ENCODE data around the gene KIAA1217. TPM values are rescaled to one million over a fixed set of nuclear protein-coding genes. Genes with fewer than 3 reads are reported as not detected.

KIAA1217 gene
- total and polyA plus RNA-seq, 2 of the 8 experiments (the other 6 are each of a cell fraction or from before 2014, with no cell fraction given) = 4.5 to 15.6 TPM

DNA sequence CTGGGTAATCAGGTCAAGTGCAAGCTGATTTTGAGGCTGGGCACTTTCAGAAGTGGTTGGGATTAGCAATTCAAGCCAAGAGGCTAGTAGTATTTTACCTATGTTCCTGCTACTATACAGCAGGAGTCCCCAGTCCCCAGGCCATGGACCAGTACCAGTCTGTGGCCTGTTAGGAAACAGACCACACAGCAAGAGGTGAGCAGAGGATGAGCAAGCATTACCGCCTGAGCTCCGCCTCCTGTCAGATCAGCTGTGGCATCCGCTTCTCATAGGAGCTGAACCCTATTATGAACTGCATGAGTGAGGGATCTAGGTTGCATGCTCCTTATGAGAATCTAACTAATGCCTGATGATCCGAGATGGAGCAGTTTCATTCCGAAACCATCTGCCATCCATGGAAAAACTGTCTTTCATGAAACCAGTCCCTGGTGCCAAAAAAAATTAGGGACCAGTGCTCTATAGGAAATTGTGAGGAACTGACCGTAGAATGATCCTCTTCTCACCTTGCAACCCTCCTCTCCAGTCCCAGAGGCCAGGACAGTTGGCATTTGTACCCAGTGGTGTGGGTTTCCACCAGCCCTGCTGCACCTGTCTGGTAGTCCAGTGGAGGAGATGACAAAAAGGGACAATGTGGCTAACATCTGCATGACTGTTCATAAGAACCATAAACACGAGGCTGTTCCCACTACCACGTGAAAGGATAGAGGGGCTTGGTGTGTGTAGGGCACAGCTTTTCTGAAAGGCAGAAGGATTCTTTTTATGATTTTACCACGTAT is 172.5 kb downstream of the KIAA1217 start:
- no peak overlapping the region for H3K4me2 ChIP-seq (ENCODE audit: insufficient read depth in 1 of 2, low read depth in 2 of 2, low read length in 2 of 2)
- H3K79me1 ChIP-seq (ENCODE audit: low read depth, low read length) = peaks cover 3% of the 10 kb centered on the region; the same call in 1 of the 2 replicates
- no peak overlapping the region for H2BK120ac ChIP-seq (replicated peaks; ENCODE audit: low read depth, low read length)
- H4K8ac ChIP-seq (ENCODE audit: extremely low read depth, insufficient read depth, low read length) = no peak overlapping the region
- H4K20me1 ChIP-seq (replicated peaks in 1 of 2; ENCODE audit: control insufficient read depth in 1 of 2, insufficient read depth in 2 of 2, low read length in 2 of 2) = no peaks in the 10 kb centered on the region
- no peak overlapping the region for H4K91ac ChIP-seq (replicated peaks; ENCODE audit: insufficient read length, low read length)
- no peak overlapping the region for H3K23ac ChIP-seq (ENCODE audit: insufficient read length)
- H3K79me2 ChIP-seq (ENCODE audit: control insufficient read depth in 1 of 2, insufficient read depth in 2 of 2, low read length in 2 of 2) = no peaks in the 10 kb centered on the region
- ChIA-PET POLR2A (ENCODE audit: partially characterized antibody) (no interaction called here), CTCF (ENCODE audit: partially characterized antibody) (interaction anchor here (1.4 kb wide), 1 partner anchor 120 kb away, joined by 3 read pairs; no protein-coding TSS in a partner anchor)
- no peak overlapping the region for H3K4me3 ChIP-seq (ENCODE audit: extremely low read depth in 1 of 4, insufficient read depth in 2 of 4, low read depth in 3 of 4, low read length in 4 of 4)
- H3K14ac ChIP-seq (ENCODE audit: insufficient read length) = no peak overlapping the region
- no peak overlapping the region for H3K27ac ChIP-seq (ENCODE audit: low read depth, low read length)
- no peaks in the 10 kb centered on the region for H3K27me3 ChIP-seq (replicated peaks in 1 of 4; ENCODE audit: control insufficient read depth in 3 of 4, extremely low read depth in 1 of 4, insufficient read depth in 3 of 4, low read length in 3 of 4)
- H3K9me3 ChIP-seq (ENCODE audit: insufficient read depth in 2 of 2, low read depth in 1 of 2, low read length in 1 of 2) = no peaks in the 10 kb centered on the region
- DNase-seq (ENCODE audit: low read depth in 1 of 2, low spot score in 2 of 2) = no peak
- no peak overlapping the region for H3K18ac ChIP-seq (ENCODE audit: extremely low read depth, low read length)
- 87% methylated on average over 9 of the region's 9 CpGs; no CpG with 5 or more reads in 1 of the 2 experiments for WGBS, 2 experiments (ENCODE audit: extremely low coverage in 1 of 2, insufficient coverage in 1 of 2, insufficient read length in 1 of 2, insufficient replicate concordance in 2 of 2, low coverage in 1 of 2, low lambda C conversion rate in 2 of 2, missing lambda C conversion rate in 1 of 2)
- H2BK5ac ChIP-seq (ENCODE audit: low read depth, low read length) = no peak overlapping the region
- no peak overlapping the region for H3K56ac ChIP-seq (replicated peaks; ENCODE audit: insufficient read length, low read depth, low read length)
- TF ChIP-seq TCF12 (IDR thresholded peaks at IDR 0.05; ENCODE audit: low read depth, low read length) = no peak
- TF ChIP-seq HDAC6 (IDR thresholded peaks at IDR 0.05; ENCODE audit: low read depth, low read length) = no peak
- no peak overlapping the region for H4K5ac ChIP-seq (ENCODE audit: insufficient read length, low read depth, low read length)
- no peaks in the 10 kb centered on the region for H3K36me3 ChIP-seq (ENCODE audit: control insufficient read depth in 2 of 4, insufficient read depth in 4 of 4, low read length in 3 of 4)
- H2BK15ac ChIP-seq (ENCODE audit: low read length) = no peak overlapping the region
- H3K23me2 ChIP-seq (ENCODE audit: low read depth, low read length) = no peaks in the 10 kb centered on the region
- H2BK12ac ChIP-seq (ENCODE audit: low read depth, low read length) = 0 out of 2 replicates have a peak overlapping the region, but pooled peaks have one; percentile 62
- H3K4ac ChIP-seq (replicated peaks; ENCODE audit: insufficient read length, low read depth, low read length) = no peak overlapping the region
- no peak overlapping the region for H2AFZ ChIP-seq (ENCODE audit: low read length)
- H2AK5ac ChIP-seq (ENCODE audit: low read depth, low read length) = no peak overlapping the region
- H2BK20ac ChIP-seq (ENCODE audit: low read length) = no peak overlapping the region
- FAIRE-seq = no peak
- H3K4me1 ChIP-seq (replicated peaks in 1 of 4; ENCODE audit: control insufficient read depth in 3 of 4, insufficient read depth in 4 of 4, low read length in 3 of 4) = peaks cover 6 to 16% (median 11%) of the 10 kb centered on the region in 4 experiments
- H3K9ac ChIP-seq (replicated peaks in 1 of 4; ENCODE audit: extremely low read depth in 1 of 4, low read depth in 3 of 4, low read length in 3 of 4) = 0 out of 7 replicates have a peak overlapping the region, but pooled peaks of 1 of the 4 experiments have one; percentile 9

Data from H1 (cell line).